Measurements from ENCODE around the gene DGKD. TPM values are rescaled to one million over a fixed set of nuclear protein-coding genes. Genes with fewer than 3 reads are reported as not detected.

Gene DGKD
- total and polyA plus RNA-seq, 2 donors (not counting 1 experiment from before 2014, with no cell fraction given): 224 to 396 TPM

DNA sequence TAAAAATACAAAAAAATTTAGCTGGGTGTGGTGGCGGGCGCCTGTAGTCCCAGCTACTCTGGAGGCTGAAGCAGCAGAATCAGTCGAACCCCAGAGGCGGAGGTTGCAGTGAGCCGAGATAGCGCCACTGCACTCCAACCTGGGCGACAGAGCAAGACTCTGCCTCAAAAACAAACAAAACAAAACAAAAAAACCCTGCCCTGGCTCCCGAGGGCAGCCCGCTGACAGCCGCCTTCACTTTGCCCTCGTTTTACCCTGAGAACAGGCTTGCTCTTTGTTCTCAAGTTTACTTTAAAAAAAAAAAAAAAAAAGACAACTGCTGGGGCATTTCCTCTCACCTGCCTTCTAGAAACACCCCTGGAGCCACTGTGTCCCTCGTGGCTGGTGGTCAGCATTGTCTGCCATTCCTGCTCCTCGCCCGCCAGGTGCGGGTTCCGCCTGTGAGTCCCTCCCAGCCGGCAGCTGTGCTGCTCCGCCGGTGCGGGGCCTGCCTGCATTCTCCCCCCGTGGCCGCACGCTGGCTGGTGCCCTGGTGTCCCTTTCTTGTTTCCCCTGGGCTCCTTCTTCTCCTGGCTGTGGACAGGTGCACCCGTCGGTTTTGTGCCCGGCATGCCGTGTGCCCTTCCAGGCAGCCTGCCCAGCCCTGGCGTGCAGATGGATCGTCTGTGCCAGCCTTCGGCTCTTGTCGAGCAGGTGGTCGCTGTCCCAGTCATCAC lies 106.6 kb downstream of the DGKD start:
- Histone ChIP-seq H3K9me3 (ENCODE audit: control extremely low read depth in 1 of 3, control insufficient read depth in 2 of 3, insufficient read depth in 1 of 3, low read length in 2 of 3) (no peaks in the 10 kb centered on the region), H4K20me1 (ENCODE audit: control insufficient read depth, insufficient read depth, low read length, poor library complexity, severe bottlenecking) (peaks cover 36% of the 10 kb centered on the region), H3K27me3 (replicated peaks in 1 of 4; ENCODE audit: control extremely low read depth in 1 of 4, control insufficient read depth in 3 of 4, insufficient read depth in 4 of 4, low read length in 3 of 4) (no peaks in the 10 kb centered on the region), H3K9ac (ENCODE audit: low read length) (no peak overlapping the region), H3K79me2 (ENCODE audit: control insufficient read depth, insufficient read depth, low read length) (peaks cover 27% of the 10 kb centered on the region), H3K27ac (ENCODE audit: low read length in 2 of 2) (no peak overlapping the region), H3K4me2 (replicated peaks; ENCODE audit: low read depth, low read length, poor library complexity, severe bottlenecking) (no peak overlapping the region), H3K36me3 (replicated peaks in 1 of 2; ENCODE audit: control extremely low read depth in 1 of 2, control insufficient read depth in 1 of 2, extremely low read depth in 1 of 2, insufficient read depth in 2 of 2, low read length in 1 of 2) (peaks cover 19 to 91% of the 10 kb centered on the region in 2 experiments), H3K4me3 (ENCODE audit: control extremely low read depth in 1 of 5, extremely low read depth in 1 of 5, insufficient read depth in 1 of 5, low read depth in 2 of 5, low read length in 4 of 5) (no peak overlapping the region), H2AFZ (ENCODE audit: insufficient read depth, low read depth, low read length, poor library complexity, severe bottlenecking) (no peak overlapping the region), H3K4me1 (ENCODE audit: control insufficient read depth in 2 of 2, insufficient read depth in 2 of 2, low read length in 2 of 2) (no peaks in the 10 kb centered on the region)
- DNase-seq (no peak), ATAC-seq (ENCODE audit: low read depth) (no peak)
- H3K9me3 Mint-ChIP-seq (ENCODE audit: insufficient read depth): no peaks in the 10 kb centered on the region
- no peaks in the 10 kb centered on the region for H3K27me3 Mint-ChIP-seq
- no peaks in the 10 kb centered on the region for H3K4me1 Mint-ChIP-seq
- no peak overlapping the region for H3K4me3 Mint-ChIP-seq
- ChIA-PET POLR2A (no interaction called here), CTCF (interaction anchor here (1.6 kb wide), 1 partner anchor 57 kb away, joined by 3 read pairs; no protein-coding TSS in a partner anchor)
- no peak overlapping the region for H3K27ac Mint-ChIP-seq
- intact Hi-C loops (cut with micrococcal nuclease): no loop called here
- TF ChIP-seq, protein P1, sequence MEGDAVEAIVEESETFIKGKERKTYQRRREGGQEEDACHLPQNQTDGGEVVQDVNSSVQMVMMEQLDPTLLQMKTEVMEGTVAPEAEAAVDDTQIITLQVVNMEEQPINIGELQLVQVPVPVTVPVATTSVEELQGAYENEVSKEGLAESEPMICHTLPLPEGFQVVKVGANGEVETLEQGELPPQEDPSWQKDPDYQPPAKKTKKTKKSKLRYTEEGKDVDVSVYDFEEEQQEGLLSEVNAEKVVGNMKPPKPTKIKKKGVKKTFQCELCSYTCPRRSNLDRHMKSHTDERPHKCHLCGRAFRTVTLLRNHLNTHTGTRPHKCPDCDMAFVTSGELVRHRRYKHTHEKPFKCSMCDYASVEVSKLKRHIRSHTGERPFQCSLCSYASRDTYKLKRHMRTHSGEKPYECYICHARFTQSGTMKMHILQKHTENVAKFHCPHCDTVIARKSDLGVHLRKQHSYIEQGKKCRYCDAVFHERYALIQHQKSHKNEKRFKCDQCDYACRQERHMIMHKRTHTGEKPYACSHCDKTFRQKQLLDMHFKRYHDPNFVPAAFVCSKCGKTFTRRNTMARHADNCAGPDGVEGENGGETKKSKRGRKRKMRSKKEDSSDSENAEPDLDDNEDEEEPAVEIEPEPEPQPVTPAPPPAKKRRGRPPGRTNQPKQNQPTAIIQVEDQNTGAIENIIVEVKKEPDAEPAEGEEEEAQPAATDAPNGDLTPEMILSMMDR (IDR thresholded peaks at IDR 0.05): no peak
- TF ChIP-seq EZH2 (IDR thresholded peaks at IDR 0.05; ENCODE audit: borderline replicate concordance, insufficient read depth, low read depth, low read length, poor library complexity, severe bottlenecking): no peak
- 95% methylated on average over 32 of the region's 32 CpGs for WGBS (ENCODE audit: insufficient coverage)

DNA sequence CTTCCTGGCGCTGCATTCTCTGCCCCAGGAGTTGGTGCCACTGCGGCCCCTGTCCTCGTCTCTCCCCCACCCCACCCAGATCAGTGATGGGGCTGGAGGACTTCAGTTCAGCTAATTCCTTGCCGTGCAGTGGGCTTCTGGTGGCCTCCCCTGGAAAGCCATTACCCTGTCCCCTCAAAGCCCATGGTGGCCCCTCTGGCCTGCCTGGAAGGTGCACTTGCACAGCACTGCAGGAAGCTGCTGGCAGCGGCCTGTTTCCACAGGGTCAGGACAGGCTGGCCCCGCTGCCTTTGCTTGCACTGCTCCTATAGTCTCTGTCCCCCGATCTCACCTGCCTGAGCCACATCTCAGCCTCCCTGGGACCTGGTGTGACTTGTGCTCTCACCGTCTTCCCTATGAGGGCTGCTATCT lies 107.2 kb downstream of the DGKD start:
- Histone ChIP-seq H3K4me3 (ENCODE audit: control extremely low read depth in 1 of 5, extremely low read depth in 1 of 5, insufficient read depth in 1 of 5, low read depth in 2 of 5, low read length in 4 of 5) (no peak overlapping the region), H3K27me3 (replicated peaks in 1 of 4; ENCODE audit: control extremely low read depth in 1 of 4, control insufficient read depth in 3 of 4, insufficient read depth in 4 of 4, low read length in 3 of 4) (no peaks in the 10 kb centered on the region), H2AFZ (ENCODE audit: insufficient read depth, low read depth, low read length, poor library complexity, severe bottlenecking) (no peak overlapping the region), H3K27ac (ENCODE audit: low read length in 2 of 2) (no peak overlapping the region), H3K9me3 (ENCODE audit: control extremely low read depth in 1 of 3, control insufficient read depth in 2 of 3, insufficient read depth in 1 of 3, low read length in 2 of 3) (no peaks in the 10 kb centered on the region), H4K20me1 (ENCODE audit: control insufficient read depth, insufficient read depth, low read length, poor library complexity, severe bottlenecking) (peaks cover 36% of the 10 kb centered on the region), H3K4me2 (replicated peaks; ENCODE audit: low read depth, low read length, poor library complexity, severe bottlenecking) (no peak overlapping the region), H3K9ac (ENCODE audit: low read length) (no peak overlapping the region), H3K4me1 (ENCODE audit: control insufficient read depth in 2 of 2, insufficient read depth in 2 of 2, low read length in 2 of 2) (no peaks in the 10 kb centered on the region), H3K36me3 (replicated peaks in 1 of 2; ENCODE audit: control extremely low read depth in 1 of 2, control insufficient read depth in 1 of 2, extremely low read depth in 1 of 2, insufficient read depth in 2 of 2, low read length in 1 of 2) (peaks cover 15 to 92% of the 10 kb centered on the region in 2 experiments), H3K79me2 (ENCODE audit: control insufficient read depth, insufficient read depth, low read length) (peaks cover 22% of the 10 kb centered on the region)
- 97% methylated on average over 8 of the region's 8 CpGs for WGBS (ENCODE audit: insufficient coverage)
- ChIA-PET POLR2A (no interaction called here), CTCF (no interaction called here)
- DNase-seq: no peak
- no peak for ATAC-seq (ENCODE audit: low read depth)
- H3K27me3 Mint-ChIP-seq: no peaks in the 10 kb centered on the region
- no peak for TF ChIP-seq EZH2 (IDR thresholded peaks at IDR 0.05; ENCODE audit: borderline replicate concordance, insufficient read depth, low read depth, low read length, poor library complexity, severe bottlenecking)
- TF ChIP-seq, protein P1 (IDR thresholded peaks at IDR 0.05): no peak
- H3K9me3 Mint-ChIP-seq (ENCODE audit: insufficient read depth): no peaks in the 10 kb centered on the region
- H3K27ac Mint-ChIP-seq: no peak overlapping the region
- H3K4me3 Mint-ChIP-seq: no peak overlapping the region
- intact Hi-C loops (cut with micrococcal nuclease): no loop called here
- no peaks in the 10 kb centered on the region for H3K4me1 Mint-ChIP-seq
